H9 (cell line): ENCODE data around the gene MIPEP. TPM values are rescaled to one million over a fixed set of nuclear protein-coding genes. Genes with fewer than 3 reads are reported as not detected.

Experiments used
- DNase-seq: peaks from one replicate; pipeline ENCODE4 v3.0.0-alpha.2; 2017
- H2AFZ ChIP-seq: one replicate; pipeline ENCODE4 v1.6.1; 2013; ENCODE audit warnings: mild to moderate bottlenecking, low read length, control low read depth, moderate library complexity
- H2AK5ac ChIP-seq: 2 replicates; pipeline ENCODE4 v1.6.1; 2013; ENCODE audit warnings: low read length, control low read depth, mixed read lengths; ENCODE audit not compliant: insufficient read length
- H2BK120ac ChIP-seq: one replicate; pipeline ENCODE4 v1.6.1; 2013; ENCODE audit warnings: low read depth, mild to moderate bottlenecking, low read length, control low read depth, inconsistent platforms; ENCODE audit not compliant: poor library complexity, severe bottlenecking
- H2BK12ac ChIP-seq: 2 replicates; pipeline ENCODE4 v1.6.1; 2013; ENCODE audit warnings: low read length, control low read depth, mixed read lengths, low read depth; ENCODE audit not compliant: insufficient read length
- H2BK15ac ChIP-seq: 2 replicates; pipeline ENCODE4 v1.6.1; 2013; ENCODE audit warnings: low read depth, low read length, control low read depth
- H2BK20ac ChIP-seq: one replicate; pipeline ENCODE4 v1.6.1; 2013; ENCODE audit warnings: low read depth, mild to moderate bottlenecking, low read length, control low read depth, inconsistent platforms; ENCODE audit not compliant: poor library complexity, severe bottlenecking
- H2BK5ac ChIP-seq: 2 replicates; pipeline ENCODE4 v1.6.1; 2013; ENCODE audit warnings: low read length, control low read depth, mixed read lengths; ENCODE audit not compliant: insufficient read length
- H3K14ac ChIP-seq: 2 replicates; pipeline ENCODE4 v1.6.1; 2013; ENCODE audit warnings: low read length, control low read depth; ENCODE audit not compliant: insufficient read depth
- H3K18ac ChIP-seq: 2 replicates; pipeline ENCODE4 v1.6.1; 2013; ENCODE audit warnings: low read depth, mild to moderate bottlenecking, mixed read lengths, low read length, control low read depth; ENCODE audit not compliant: insufficient read length
- H3K23ac ChIP-seq: 2 replicates; pipeline ENCODE4 v1.6.1; 2013; ENCODE audit warnings: low read length, control low read depth, mixed read lengths, low read depth; ENCODE audit not compliant: insufficient read length
- H3K23me2 ChIP-seq: 2 replicates; pipeline ENCODE4 v1.6.1; 2013; ENCODE audit warnings: low read depth, mild to moderate bottlenecking, mixed read lengths, low read length, control low read depth; ENCODE audit not compliant: insufficient read length, poor library complexity, severe bottlenecking
- H3K27ac ChIP-seq: 2 replicates; pipeline ENCODE4 v1.5.1; 2013; ENCODE audit warnings: low read length, control low read depth, mixed read lengths, low read depth; ENCODE audit not compliant: insufficient read length
- H3K27me3 ChIP-seq: 2 replicates; pipeline ENCODE4 v1.6.1; 2013; ENCODE audit warnings: low read length, control low read depth, inconsistent platforms; ENCODE audit not compliant: insufficient read depth
- H3K4ac ChIP-seq: 2 replicates; pipeline ENCODE4 v1.6.1; 2013; ENCODE audit warnings: low read depth, mild to moderate bottlenecking, control low read depth, inconsistent platforms, low read length, moderate library complexity
- H3K4me1 ChIP-seq: 2 replicates; pipeline ENCODE4 v1.6.1; 2013; ENCODE audit warnings: low read length, control low read depth, inconsistent platforms; ENCODE audit not compliant: insufficient read depth
- H3K4me2 ChIP-seq: 2 replicates; pipeline ENCODE4 v1.6.1; 2013; ENCODE audit warnings: low read length, control low read depth, mixed read lengths; ENCODE audit not compliant: insufficient read length, insufficient read depth
- H3K56ac ChIP-seq: 2 replicates; pipeline ENCODE4 v1.6.1; 2013; ENCODE audit warnings: low read depth, mild to moderate bottlenecking, mixed read lengths, low read length, control low read depth; ENCODE audit not compliant: insufficient read length
- H3K79me1 ChIP-seq: 2 replicates; pipeline ENCODE4 v1.6.1; 2013; ENCODE audit warnings: low read depth, mild to moderate bottlenecking, moderate library complexity, low read length, control low read depth, inconsistent platforms; ENCODE audit not compliant: insufficient read depth, poor library complexity, severe bottlenecking
- H3K79me2 ChIP-seq: 2 replicates; pipeline ENCODE4 v1.6.1; 2013; ENCODE audit warnings: low read length, control low read depth, inconsistent platforms; ENCODE audit not compliant: insufficient read depth
- H3K9ac ChIP-seq: 2 replicates; pipeline ENCODE4 v1.6.1; 2013; ENCODE audit warnings: low read length, control low read depth, mixed read lengths; ENCODE audit not compliant: insufficient read length; ENCODE audit errors: extremely low read depth
- H3K9me3 ChIP-seq: one replicate; pipeline ENCODE4 v1.6.1; 2013; ENCODE audit warnings: low read depth, low read length, inconsistent platforms; ENCODE audit not compliant: control insufficient read depth
- H3T11ph ChIP-seq: one replicate; pipeline ENCODE4 v1.6.1; 2013; ENCODE audit warnings: mild to moderate bottlenecking, low read length, control low read depth, inconsistent platforms
- H4K20me1 ChIP-seq: one replicate; pipeline ENCODE4 v1.6.1; 2013; ENCODE audit not compliant: control insufficient read depth, insufficient read length, insufficient read depth
- H4K5ac ChIP-seq: 2 replicates; pipeline ENCODE4 v1.6.1; 2013; ENCODE audit warnings: low read depth, mild to moderate bottlenecking, mixed read lengths, low read length, control low read depth; ENCODE audit not compliant: insufficient read length
- H4K8ac ChIP-seq: replicated peaks from 2 replicates; pipeline ENCODE4 v1.6.1; 2013; ENCODE audit warnings: low read length, control low read depth, mixed read lengths, low read depth; ENCODE audit not compliant: insufficient read length
- H4K91ac ChIP-seq: 2 replicates; pipeline ENCODE4 v1.6.1; 2013; ENCODE audit warnings: low read depth, mild to moderate bottlenecking, moderate library complexity, mixed read lengths, low read length, control low read depth; ENCODE audit not compliant: insufficient read length
- H3K27ac Mint-ChIP-seq, 3 experiments: 2 replicates in 2 of 3; 3 replicates in 1 of 3; pipeline ENCODE4 v1.8.0; 2020 to 2021; ENCODE audit warnings: mixed read lengths in 3 of 3, mild to moderate bottlenecking in 1 of 3, moderate library complexity in 1 of 3
- H3K27me3 Mint-ChIP-seq: 2 replicates; pipeline ENCODE4 v1.8.0; 2021; ENCODE audit warnings: low read depth, mild to moderate bottlenecking, moderate library complexity, mixed read lengths
- H3K36me3 Mint-ChIP-seq, 3 experiments: 2 replicates in 2 of 3; 3 replicates in 1 of 3; pipeline ENCODE4 v1.8.0; 2020 to 2021; ENCODE audit warnings: low read depth in 3 of 3, mixed read lengths in 3 of 3; ENCODE audit not compliant: insufficient read depth in 1 of 3
- H3K4me1 Mint-ChIP-seq, 2 experiments: 2 replicates each; pipeline ENCODE4 v1.8.0; 2020; ENCODE audit warnings: mixed read lengths in 2 of 2
- H3K4me3 Mint-ChIP-seq, 2 experiments: 2 replicates in 1 of 2; 3 replicates in 1 of 2; pipeline ENCODE4 v1.8.0; 2020 to 2021; ENCODE audit warnings: mild to moderate bottlenecking in 2 of 2, mixed read lengths in 2 of 2, moderate library complexity in 1 of 2
- H3K9me3 Mint-ChIP-seq, 2 experiments: 2 replicates in 1 of 2; 3 replicates in 1 of 2; pipeline ENCODE4 v1.8.0; 2020; ENCODE audit warnings: mild to moderate bottlenecking in 2 of 2, mixed read lengths in 2 of 2, moderate library complexity in 1 of 2
- CTCF ChIP-seq: fragments of 200-600 bp; sonication (generic); conservative IDR thresholded peaks from 3 replicates; pipeline ENCODE4 v1.8.0; 2021; ENCODE audit warnings: antibody characterized with exemption, mild to moderate bottlenecking
- WGBS: extraction: QIAGEN DNeasy Blood & Tissue Kit; methylation state at CpG from one replicate; pipeline ENCODE4 v1.1.7; 2013; ENCODE audit warnings: missing lambda C conversion rate, low lambda C conversion rate, mixed read lengths; ENCODE audit not compliant: insufficient read length; ENCODE audit errors: extremely low coverage; 5-methylcytosine and 5-hydroxymethylcytosine counted together
- total RNA-seq: library from RNA; stranded (reverse); gene quantifications from 2 replicates; pipeline ENCODE4 v1.2.1, GENCODE V29; 2021

MIPEP gene
- total RNA-seq, 1 experiment from 2014 or later = 18.5 TPM

- Histone ChIP-seq H3K79me1 (no peaks in the 10 kb centered on the region), H4K20me1 (no peaks in the 10 kb centered on the region), H4K5ac (no peak overlapping the region), H3K9ac (no peak overlapping the region), H2BK12ac (no peak overlapping the region), H3K23ac (no peak overlapping the region), H4K8ac (no peak overlapping the region), H2BK120ac (no peak overlapping the region), H3K9me3 (no peaks in the 10 kb centered on the region), H3K14ac (no peak overlapping the region), H4K91ac (no peak overlapping the region), H3K56ac (no peak overlapping the region), H3K4ac (no peak overlapping the region), H3K4me2 (no peak overlapping the region), H3T11ph (no peak overlapping the region), H3K27ac (no peak overlapping the region), H2AFZ (no peak overlapping the region), H3K18ac (no peak overlapping the region), H3K23me2 (no peaks in the 10 kb centered on the region), H3K79me2 (no peaks in the 10 kb centered on the region), H3K27me3 (no peaks in the 10 kb centered on the region), H3K4me1 (peaks cover 10% of the 10 kb centered on the region; the same call in 1 of the 2 replicates), H2BK20ac (no peak overlapping the region), H2BK15ac (no peak overlapping the region), H2BK5ac (no peak overlapping the region), H2AK5ac (no peak overlapping the region)
- no peak for DNase-seq
- Mint-ChIP-seq H3K27me3 (no peaks in the 10 kb centered on the region; the same call in 1 of the 2 replicates), H3K4me1 (peaks cover 36 to 43% of the 10 kb centered on the region in 2 experiments), H3K4me3 (peak overlapping the region in 1 of 2 experiments; percentile 28; a peak in 1 of 5 replicates), H3K36me3 (peaks cover 0 to 5% (median 3%) of the 10 kb centered on the region in 3 experiments; a peak in 4 of 7 replicates), H3K27ac (peak overlapping the region in 1 of 3 experiments; percentile 12; a peak in 2 of 7 replicates), H3K9me3 (no peaks in the 10 kb centered on the region)
- TF ChIP-seq CTCF = no peak
- WGBS = no CpG with 5 or more reads among the region's 8 CpGs
These were observed 139.8 kb downstream of the MIPEP start for GRCh38 chr13:23749288-23749873.
